Retinal pigment epithelial cell (primary cell): Measurements from ENCODE around the gene IGFBP5.

Experiments
- DNase-seq: peaks from one replicate; pipeline ENCODE4 v3.0.0-alpha.2; 2010; ENCODE audit warnings: low read depth
- H3K4me3 ChIP-seq: 2 replicates; pipeline ENCODE4 v1.5.1; 2011; ENCODE audit warnings: mild to moderate bottlenecking, low read length, control low read depth, moderate library complexity
- TF ChIP-seq, protein P1 (sequence below): conservative IDR thresholded peaks from 2 replicates; pipeline ENCODE4 v1.5.1; 2011; ENCODE audit warnings: low read depth, low read length, control low read depth, inconsistent platforms

Gene IGFBP5

DNA sequence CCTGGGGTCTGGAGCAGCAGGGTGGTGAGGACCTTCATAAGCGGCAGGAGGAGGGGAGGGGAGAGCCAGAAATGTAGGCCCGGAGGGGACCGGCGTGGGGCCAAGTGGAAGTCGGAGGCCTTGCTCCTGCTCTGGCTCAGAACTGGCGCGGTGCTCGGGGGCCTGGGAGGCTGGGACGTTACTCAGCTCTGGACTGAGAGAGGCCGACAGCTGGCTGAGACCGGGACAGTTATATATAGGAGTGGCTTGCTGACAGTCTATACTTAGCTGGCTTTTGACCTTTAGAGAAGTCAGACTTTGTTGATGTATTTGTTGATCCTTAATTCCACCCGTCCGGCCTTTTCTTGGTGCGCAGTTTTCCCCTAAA lies 15.7 kb downstream of the IGFBP5 start:
- TF ChIP-seq, protein P1, sequence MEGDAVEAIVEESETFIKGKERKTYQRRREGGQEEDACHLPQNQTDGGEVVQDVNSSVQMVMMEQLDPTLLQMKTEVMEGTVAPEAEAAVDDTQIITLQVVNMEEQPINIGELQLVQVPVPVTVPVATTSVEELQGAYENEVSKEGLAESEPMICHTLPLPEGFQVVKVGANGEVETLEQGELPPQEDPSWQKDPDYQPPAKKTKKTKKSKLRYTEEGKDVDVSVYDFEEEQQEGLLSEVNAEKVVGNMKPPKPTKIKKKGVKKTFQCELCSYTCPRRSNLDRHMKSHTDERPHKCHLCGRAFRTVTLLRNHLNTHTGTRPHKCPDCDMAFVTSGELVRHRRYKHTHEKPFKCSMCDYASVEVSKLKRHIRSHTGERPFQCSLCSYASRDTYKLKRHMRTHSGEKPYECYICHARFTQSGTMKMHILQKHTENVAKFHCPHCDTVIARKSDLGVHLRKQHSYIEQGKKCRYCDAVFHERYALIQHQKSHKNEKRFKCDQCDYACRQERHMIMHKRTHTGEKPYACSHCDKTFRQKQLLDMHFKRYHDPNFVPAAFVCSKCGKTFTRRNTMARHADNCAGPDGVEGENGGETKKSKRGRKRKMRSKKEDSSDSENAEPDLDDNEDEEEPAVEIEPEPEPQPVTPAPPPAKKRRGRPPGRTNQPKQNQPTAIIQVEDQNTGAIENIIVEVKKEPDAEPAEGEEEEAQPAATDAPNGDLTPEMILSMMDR: no peak
- no peak for DNase-seq
- H3K4me3 ChIP-seq: no peak overlapping the region

DNA sequence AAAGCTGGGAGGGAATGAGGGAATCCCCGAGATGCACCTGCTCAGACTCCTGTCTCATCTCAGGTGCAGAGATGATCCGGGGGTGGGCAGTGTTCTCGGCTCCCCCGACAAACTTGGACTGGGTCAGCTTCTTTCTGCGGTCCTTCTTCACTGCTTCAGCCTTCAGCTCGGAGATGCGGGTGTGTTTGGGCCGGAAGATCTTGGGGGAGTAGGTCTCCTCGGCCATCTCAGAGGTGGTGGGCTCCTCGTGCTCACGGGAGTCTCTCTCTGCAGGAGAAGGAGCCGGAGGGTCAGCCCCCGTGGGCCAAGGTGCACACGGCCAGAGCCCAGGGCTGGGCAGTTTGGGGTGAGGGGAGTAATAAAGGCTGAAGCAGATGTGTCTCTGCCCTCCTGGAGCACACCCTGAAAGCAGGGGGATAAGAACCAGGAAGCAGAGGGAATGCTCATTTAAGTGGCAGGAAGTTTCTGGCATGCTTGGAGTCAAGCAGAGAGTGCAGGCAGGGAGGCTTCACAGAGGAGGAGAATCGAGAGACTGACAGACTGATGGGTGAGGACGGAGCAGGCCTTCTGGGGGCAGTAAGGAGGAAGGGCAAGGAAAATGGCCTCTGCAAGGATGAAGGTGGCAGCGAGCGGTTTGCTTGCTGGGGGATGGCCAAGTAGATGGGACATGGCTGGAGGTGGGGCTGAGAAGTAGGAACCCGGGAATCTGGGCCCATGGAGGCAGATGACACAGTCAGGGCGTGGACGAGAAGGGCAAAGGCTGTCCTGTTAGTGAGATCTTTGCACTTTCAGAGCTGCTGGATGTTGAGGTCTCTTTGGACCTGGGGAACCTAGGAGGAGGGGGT lies 16.3 kb downstream of the IGFBP5 start:
- no peak overlapping the region for H3K4me3 ChIP-seq
- TF ChIP-seq, protein P1: no peak
- DNase-seq: no peak

GRCh38 chr2:216678098-216678465 lies 17.3 kb downstream of the IGFBP5 start:
- TF ChIP-seq, protein P1: no peak
- no peak overlapping the region for H3K4me3 ChIP-seq

GRCh38 chr2:216677439-216678097 lies 17.8 kb downstream of the IGFBP5 start:
- TF ChIP-seq, protein P1: no peak
- DNase-seq: no peak

More at GRCh38 chr2:216678098-216678465, 17.3 kb downstream of the IGFBP5 start:
- DNase-seq: no peak

DNA sequence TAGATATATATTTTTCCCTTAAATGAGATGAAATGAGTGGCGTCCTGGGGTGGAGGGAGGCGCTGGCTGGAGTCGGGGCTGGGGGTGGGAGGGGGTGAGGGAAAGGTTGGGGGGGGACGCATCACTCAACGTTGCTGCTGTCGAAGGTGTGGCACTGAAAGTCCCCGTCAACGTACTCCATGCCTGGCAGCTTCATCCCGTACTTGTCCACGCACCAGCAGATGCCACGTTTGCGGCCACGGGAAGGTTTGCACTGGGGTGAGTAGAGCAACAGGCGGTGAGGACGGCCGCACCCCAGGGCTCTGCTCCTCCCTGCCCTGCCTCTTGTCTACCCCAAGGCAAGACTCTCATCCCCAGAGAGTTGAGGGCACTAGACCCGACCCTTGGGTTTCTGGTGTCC lies 18.7 kb downstream of the IGFBP5 start:
- H3K4me3 ChIP-seq: no peak overlapping the region
- TF ChIP-seq, protein P1: no peak
- DNase-seq: no peak

More at GRCh38 chr2:216677439-216678097, 17.8 kb downstream of the IGFBP5 start:
- no peak overlapping the region for H3K4me3 ChIP-seq

DNA sequence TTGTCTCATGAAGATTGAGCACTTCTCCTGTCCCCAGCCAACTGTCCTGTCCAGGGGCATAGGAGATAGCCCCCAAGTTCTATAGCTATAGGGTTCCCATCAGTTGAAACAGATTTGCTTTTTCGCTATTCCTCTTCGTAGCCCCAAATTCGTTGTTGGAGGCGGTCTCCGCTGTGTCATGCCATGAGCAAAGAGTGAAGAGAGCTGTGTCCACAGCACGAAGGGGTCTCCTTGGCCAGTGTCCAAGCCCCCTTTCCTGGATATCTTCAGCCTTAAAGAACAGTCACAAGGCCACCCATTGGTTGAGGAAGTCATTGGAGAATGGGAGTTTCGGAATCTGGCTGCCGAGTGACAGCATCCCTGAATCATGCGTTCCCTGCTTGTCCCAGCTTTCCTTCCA lies 21.0 kb downstream of the IGFBP5 start:
- DNase-seq: no peak
- H3K4me3 ChIP-seq: no peak overlapping the region
- TF ChIP-seq, protein P1: no peak

DNA sequence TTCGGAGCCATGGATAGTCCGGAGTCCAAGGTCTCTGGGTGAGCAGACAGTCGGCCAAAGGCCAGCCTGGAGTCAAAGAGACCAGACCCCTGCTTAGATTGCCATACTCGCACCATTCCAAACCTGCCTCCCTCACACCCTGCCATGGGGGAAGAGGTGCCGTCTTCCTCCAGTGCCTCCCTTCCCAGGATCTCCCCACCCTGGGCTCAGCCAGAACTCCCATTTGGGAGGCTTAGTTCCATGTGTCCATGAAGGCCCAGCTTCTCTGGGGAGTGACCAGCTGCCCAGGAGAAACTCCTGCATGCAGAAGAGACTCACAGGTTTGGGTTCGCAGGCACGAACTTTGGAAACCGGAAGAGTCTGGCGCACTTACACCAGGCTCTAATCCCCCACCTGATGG lies 21.7 kb downstream of the IGFBP5 start:
- TF ChIP-seq, protein P1: no peak
- H3K4me3 ChIP-seq: no peak overlapping the region
- DNase-seq: no peak
